ACC112 (cell line): Measurements from ENCODE around the gene PPP1R14C.
A peak's percentile ranks its signal among the peaks of the same experiment; 100 is the strongest.

Source experiments
- H2AFZ ChIP-seq: fragments of 200-600 bp; sonication (generic); one replicate; pipeline ENCODE4 v1.6.0; 2017; ENCODE audit warnings: antibody characterized with exemption, low read length; ENCODE audit not compliant: unreplicated experiment
- H3K27ac ChIP-seq: fragments of 200-600 bp; sonication (generic); 2 replicates; pipeline ENCODE4 v1.5.1; 2014; ENCODE audit warnings: low read depth, mild to moderate bottlenecking, antibody characterized with exemption, low read length, moderate library complexity
- H3K27me3 ChIP-seq: fragments of 200-600 bp; sonication (generic); 2 replicates; pipeline ENCODE4 v1.6.1; 2014; ENCODE audit warnings: mild to moderate bottlenecking, antibody characterized with exemption, low read length, moderate library complexity, mixed read lengths; ENCODE audit not compliant: insufficient read depth
- H3K36me3 ChIP-seq: fragments of 200-600 bp; sonication (generic); 2 replicates; pipeline ENCODE4 v1.6.1; 2016; ENCODE audit warnings: mild to moderate bottlenecking, antibody characterized with exemption, low read length, moderate library complexity, mixed read lengths; ENCODE audit not compliant: insufficient read depth
- H3K4me1 ChIP-seq: fragments of 200-600 bp; sonication (generic); one replicate; pipeline ENCODE4 v1.6.1; 2016; ENCODE audit warnings: low read length, mixed read lengths; ENCODE audit not compliant: insufficient read depth, unreplicated experiment, control insufficient read depth
- H3K4me3 ChIP-seq: fragments of 200-600 bp; sonication (generic); 2 replicates; pipeline ENCODE4 v1.5.1; 2014; ENCODE audit warnings: mild to moderate bottlenecking, low read depth, low read length
- H3K79me2 ChIP-seq: fragments of 200-600 bp; sonication (generic); one replicate; pipeline ENCODE4 v1.6.0; 2016; ENCODE audit warnings: low read length; ENCODE audit not compliant: control insufficient read depth, unreplicated experiment, insufficient read depth

PPP1R14C gene

GRCh38 chr6:150142670-150143515 is at the start of gene PPP1R14C:
TSS of gene PPP1R14C (plus strand) at chr6:150143044. CDS start at chr6:150143193, 149 bp downstream.
- no peaks in the 10 kb centered on the region for H3K4me1 ChIP-seq
- H2AFZ ChIP-seq, result peak within 1 kb of the TSS; percentile 72
- H3K27me3 ChIP-seq, result peaks cover 86% of the 10 kb centered on the region
- H3K4me3 ChIP-seq, result peak within 1 kb of the TSS; percentile 72
- no peaks in the 10 kb centered on the region for H3K79me2 ChIP-seq
- H3K36me3 ChIP-seq, result no peaks in the 10 kb centered on the region
- H3K27ac ChIP-seq, result no peak within 1 kb of the TSS

- no peaks in the 10 kb centered on the region for H3K4me1 ChIP-seq
- H3K27me3 ChIP-seq, result peaks cover 41% of the 10 kb centered on the region
Measured at GRCh38 chr6:150093397-150093796, 49.4 kb upstream of the PPP1R14C start.

GRCh38 chr6:150098155-150098554 is 44.7 kb upstream of the PPP1R14C start:
- H3K79me2 ChIP-seq, result no peaks in the 10 kb centered on the region
- no peaks in the 10 kb centered on the region for H3K4me1 ChIP-seq
- H3K27me3 ChIP-seq, result peaks cover 53% of the 10 kb centered on the region
- H3K36me3 ChIP-seq, result no peaks in the 10 kb centered on the region
- no peak overlapping the region for H3K27ac ChIP-seq
- H2AFZ ChIP-seq, result no peak overlapping the region
- no peak overlapping the region for H3K4me3 ChIP-seq

More at GRCh38 chr6:150093397-150093796, 49.4 kb upstream of the PPP1R14C start:
- Histone ChIP-seq H3K79me2 (no peaks in the 10 kb centered on the region), H3K4me3 (no peak overlapping the region), H2AFZ (no peak overlapping the region), H3K36me3 (no peaks in the 10 kb centered on the region), H3K27ac (no peak overlapping the region)

GRCh38 chr6:150099546-150099945 is 43.3 kb upstream of the PPP1R14C start:
- Histone ChIP-seq H3K27ac (no peak overlapping the region), H3K79me2 (no peaks in the 10 kb centered on the region), H3K27me3 (peaks cover 49% of the 10 kb centered on the region), H3K4me1 (no peaks in the 10 kb centered on the region), H2AFZ (no peak overlapping the region), H3K36me3 (no peaks in the 10 kb centered on the region), H3K4me3 (no peak overlapping the region)

GRCh38 chr6:150099953-150100352 is 42.9 kb upstream of the PPP1R14C start:
- Histone ChIP-seq H3K79me2 (no peaks in the 10 kb centered on the region), H3K27ac (no peak overlapping the region), H3K27me3 (peaks cover 45% of the 10 kb centered on the region), H3K4me1 (no peaks in the 10 kb centered on the region), H3K4me3 (no peak overlapping the region), H2AFZ (no peak overlapping the region), H3K36me3 (no peaks in the 10 kb centered on the region)

- no peaks in the 10 kb centered on the region for H3K79me2 ChIP-seq
- H3K4me3 ChIP-seq, result no peak overlapping the region
- H3K27ac ChIP-seq, result no peak overlapping the region
Measured at GRCh38 chr6:150100745-150101144, 42.1 kb upstream of the PPP1R14C start.

GRCh38 chr6:150102750-150103270 is 40.0 kb upstream of the PPP1R14C start:
- H3K4me3 ChIP-seq, result no peak overlapping the region
- H3K79me2 ChIP-seq, result no peaks in the 10 kb centered on the region
- no peak overlapping the region for H2AFZ ChIP-seq
- no peak overlapping the region for H3K27ac ChIP-seq
- H3K36me3 ChIP-seq, result no peaks in the 10 kb centered on the region
- H3K4me1 ChIP-seq, result no peaks in the 10 kb centered on the region
- peaks cover 27% of the 10 kb centered on the region for H3K27me3 ChIP-seq

More at GRCh38 chr6:150100745-150101144, 42.1 kb upstream of the PPP1R14C start:
- Histone ChIP-seq H3K36me3 (no peaks in the 10 kb centered on the region), H2AFZ (no peak overlapping the region), H3K27me3 (peaks cover 37% of the 10 kb centered on the region), H3K4me1 (no peaks in the 10 kb centered on the region)

GRCh38 chr6:150112233-150112632 is 30.6 kb upstream of the PPP1R14C start:
- no peak overlapping the region for H3K4me3 ChIP-seq
- H3K36me3 ChIP-seq, result no peaks in the 10 kb centered on the region
- H3K79me2 ChIP-seq, result no peaks in the 10 kb centered on the region
- peaks cover 12% of the 10 kb centered on the region for H3K27me3 ChIP-seq
- no peaks in the 10 kb centered on the region for H3K4me1 ChIP-seq
- no peak overlapping the region for H2AFZ ChIP-seq
- no peak overlapping the region for H3K27ac ChIP-seq

GRCh38 chr6:150115769-150116168 is 27.1 kb upstream of the PPP1R14C start:
- peaks cover 9% of the 10 kb centered on the region for H3K27me3 ChIP-seq
- no peak overlapping the region for H3K27ac ChIP-seq
- no peaks in the 10 kb centered on the region for H3K79me2 ChIP-seq
- no peaks in the 10 kb centered on the region for H3K4me1 ChIP-seq
- no peak overlapping the region for H3K4me3 ChIP-seq
- H3K36me3 ChIP-seq, result no peaks in the 10 kb centered on the region
- no peak overlapping the region for H2AFZ ChIP-seq

GRCh38 chr6:150116200-150116800 is 26.5 kb upstream of the PPP1R14C start:
- no peaks in the 10 kb centered on the region for H3K4me1 ChIP-seq

More at GRCh38 chr6:150116200-150116800, 26.5 kb upstream of the PPP1R14C start:
- Histone ChIP-seq H3K4me3 (no peak overlapping the region), H3K79me2 (no peaks in the 10 kb centered on the region), H3K36me3 (no peaks in the 10 kb centered on the region), H2AFZ (no peak overlapping the region), H3K27ac (no peak overlapping the region), H3K27me3 (peaks cover 4% of the 10 kb centered on the region)
